ENCODE measurements around the gene AKR1E2.

Gene AKR1E2

DNA sequence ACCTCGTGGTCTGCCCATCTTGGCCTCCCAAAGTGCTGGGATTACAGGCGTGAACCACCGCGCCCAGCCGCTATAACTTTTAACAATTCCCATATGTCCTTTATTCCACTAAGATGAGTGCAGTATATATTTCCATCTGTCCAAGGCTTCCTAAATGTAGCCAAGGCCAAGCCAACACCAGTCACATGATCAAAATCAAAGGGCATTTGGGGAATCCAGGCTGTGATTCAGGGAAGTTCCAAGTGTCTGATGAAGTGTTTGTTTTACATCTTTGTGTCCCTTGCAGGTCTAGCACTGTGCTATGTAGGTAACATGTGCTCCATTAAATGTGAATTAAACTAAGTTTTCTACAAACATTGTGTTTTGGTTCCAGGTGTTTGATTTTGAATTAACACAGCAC is 20.8 kb downstream of the AKR1E2 start:
- Histone ChIP-seq H3K27me3 (ENCODE audit: insufficient read depth, low read length, poor library complexity) (peaks cover 11% of the 10 kb centered on the region), H3K4me1 (ENCODE audit: insufficient read depth, low read length) (peaks cover 4% of the 10 kb centered on the region; the same call in 1 of the 2 replicates), H3K27ac (ENCODE audit: low read length) (no peak overlapping the region), H3K9me3 (ENCODE audit: insufficient read depth, low read length, severe bottlenecking) (no peaks in the 10 kb centered on the region), H2AFZ (ENCODE audit: low read depth, low read length) (no peak overlapping the region), H3K4me3 (ENCODE audit: low read depth in 1 of 2, low read length in 2 of 2) (no peak overlapping the region), H4K20me1 (ENCODE audit: insufficient read depth, low read length) (no peaks in the 10 kb centered on the region), H3K4me2 (ENCODE audit: insufficient read depth, low read length) (no peak overlapping the region), H3K79me2 (ENCODE audit: insufficient read depth, low read length) (no peaks in the 10 kb centered on the region), H3K36me3 (ENCODE audit: insufficient read depth, low read length) (no peaks in the 10 kb centered on the region), H3K9ac (ENCODE audit: low read depth, low read length) (no peak overlapping the region)
- ATAC-seq (ENCODE audit: insufficient read depth, low read depth) (no peak), DNase-seq (no peak)
- TF ChIP-seq EZH2 (IDR thresholded peaks at IDR 0.05; ENCODE audit: borderline replicate concordance, low read depth, low read length, severe bottlenecking), result no peak
- TF ChIP-seq, protein P1, sequence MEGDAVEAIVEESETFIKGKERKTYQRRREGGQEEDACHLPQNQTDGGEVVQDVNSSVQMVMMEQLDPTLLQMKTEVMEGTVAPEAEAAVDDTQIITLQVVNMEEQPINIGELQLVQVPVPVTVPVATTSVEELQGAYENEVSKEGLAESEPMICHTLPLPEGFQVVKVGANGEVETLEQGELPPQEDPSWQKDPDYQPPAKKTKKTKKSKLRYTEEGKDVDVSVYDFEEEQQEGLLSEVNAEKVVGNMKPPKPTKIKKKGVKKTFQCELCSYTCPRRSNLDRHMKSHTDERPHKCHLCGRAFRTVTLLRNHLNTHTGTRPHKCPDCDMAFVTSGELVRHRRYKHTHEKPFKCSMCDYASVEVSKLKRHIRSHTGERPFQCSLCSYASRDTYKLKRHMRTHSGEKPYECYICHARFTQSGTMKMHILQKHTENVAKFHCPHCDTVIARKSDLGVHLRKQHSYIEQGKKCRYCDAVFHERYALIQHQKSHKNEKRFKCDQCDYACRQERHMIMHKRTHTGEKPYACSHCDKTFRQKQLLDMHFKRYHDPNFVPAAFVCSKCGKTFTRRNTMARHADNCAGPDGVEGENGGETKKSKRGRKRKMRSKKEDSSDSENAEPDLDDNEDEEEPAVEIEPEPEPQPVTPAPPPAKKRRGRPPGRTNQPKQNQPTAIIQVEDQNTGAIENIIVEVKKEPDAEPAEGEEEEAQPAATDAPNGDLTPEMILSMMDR (IDR thresholded peaks at IDR 0.05; ENCODE audit: borderline replicate concordance, extremely low read depth, low read length, poor library complexity, severe bottlenecking), result no peak

DNA sequence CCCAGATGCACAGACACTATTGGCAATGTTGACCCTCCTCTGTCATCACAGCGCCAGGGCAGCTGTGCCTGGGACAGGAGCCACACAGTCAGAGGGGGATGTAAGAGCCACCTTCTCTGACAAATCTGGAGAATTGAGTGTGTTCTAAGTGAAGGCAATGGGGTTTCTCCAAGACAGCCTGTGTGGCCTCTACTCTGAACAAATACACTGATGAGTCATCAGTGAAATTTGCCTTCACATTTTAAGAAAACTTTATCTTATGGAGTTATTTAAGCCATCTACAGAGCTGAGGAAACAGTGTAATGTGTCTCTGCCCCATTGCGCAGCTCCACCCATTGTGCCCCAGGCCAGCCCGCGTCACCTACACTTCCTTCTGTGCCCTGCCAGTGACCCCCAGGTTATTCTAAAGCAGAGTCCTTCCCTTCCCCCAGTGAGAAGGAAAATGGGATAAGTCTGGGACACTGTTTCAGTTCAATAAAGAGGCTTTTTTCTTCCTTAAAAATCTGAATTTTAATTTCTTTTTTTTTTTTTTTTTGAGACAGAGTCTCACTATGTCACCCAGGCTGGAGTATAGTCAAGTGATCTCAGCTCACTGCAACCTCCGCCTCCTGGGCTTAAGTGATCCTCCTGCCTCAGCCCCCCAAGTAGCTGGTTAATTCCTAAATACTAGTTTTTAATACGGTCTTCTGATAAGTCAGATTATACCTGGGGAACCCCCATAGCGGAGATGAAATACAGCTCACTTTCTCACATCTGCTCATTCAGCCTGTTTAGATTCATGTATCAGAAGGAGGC is 21.8 kb downstream of the AKR1E2 start:
- Histone ChIP-seq H3K27ac (ENCODE audit: low read length) (no peak overlapping the region), H3K4me2 (ENCODE audit: insufficient read depth, low read length) (no peak overlapping the region), H2AFZ (ENCODE audit: low read depth, low read length) (no peak overlapping the region), H3K4me1 (ENCODE audit: insufficient read depth, low read length) (peaks cover 4% of the 10 kb centered on the region; the same call in 1 of the 2 replicates), H3K27me3 (ENCODE audit: insufficient read depth, low read length, poor library complexity) (peaks cover 10% of the 10 kb centered on the region), H3K4me3 (ENCODE audit: low read depth in 1 of 2, low read length in 2 of 2) (no peak overlapping the region), H3K79me2 (ENCODE audit: insufficient read depth, low read length) (no peaks in the 10 kb centered on the region), H3K9me3 (ENCODE audit: insufficient read depth, low read length, severe bottlenecking) (no peaks in the 10 kb centered on the region), H3K9ac (ENCODE audit: low read depth, low read length) (no peak overlapping the region), H3K36me3 (ENCODE audit: insufficient read depth, low read length) (no peaks in the 10 kb centered on the region), H4K20me1 (ENCODE audit: insufficient read depth, low read length) (no peaks in the 10 kb centered on the region)
- no peak for ATAC-seq (ENCODE audit: insufficient read depth, low read depth)
- DNase-seq, result no peak
- TF ChIP-seq EZH2 (IDR thresholded peaks at IDR 0.05; ENCODE audit: borderline replicate concordance, low read depth, low read length, severe bottlenecking), result no peak
- TF ChIP-seq, protein P1 (IDR thresholded peaks at IDR 0.05; ENCODE audit: borderline replicate concordance, extremely low read depth, low read length, poor library complexity, severe bottlenecking), result no peak

DNA sequence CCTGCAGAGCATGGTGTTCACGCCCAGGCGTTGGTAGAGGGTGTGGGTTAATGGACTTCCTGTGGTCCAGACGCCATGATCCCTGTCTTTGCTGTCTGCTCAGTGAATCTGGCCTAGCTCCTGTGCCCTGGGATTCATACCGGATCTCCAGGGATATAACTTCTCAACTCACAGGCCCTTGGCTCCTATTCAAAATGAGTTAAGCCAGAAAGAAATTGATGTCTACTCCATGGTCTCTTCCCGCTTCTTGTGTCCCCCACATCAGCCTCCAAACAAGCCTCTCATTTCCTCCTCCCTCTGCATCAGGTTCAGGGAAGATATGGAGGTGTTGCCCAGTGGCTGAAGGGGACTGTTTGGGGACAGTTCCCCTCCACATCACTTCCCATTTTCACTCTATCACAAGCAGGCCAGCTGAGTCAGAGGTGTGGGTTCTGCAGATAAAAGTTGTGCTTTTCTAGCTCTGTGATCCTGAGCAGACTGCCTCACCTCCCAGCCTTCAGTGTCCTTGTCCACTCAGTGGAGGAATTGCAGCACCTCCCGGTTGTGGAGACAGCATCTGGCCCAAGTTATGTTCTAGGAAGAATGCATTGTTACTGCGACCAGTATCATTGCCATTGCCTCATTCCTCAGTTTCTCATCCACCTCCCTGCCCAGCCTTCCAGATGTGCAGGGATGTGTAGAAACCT is 22.5 kb downstream of the AKR1E2 start:
- Histone ChIP-seq H4K20me1 (ENCODE audit: insufficient read depth, low read length) (no peaks in the 10 kb centered on the region), H3K4me3 (ENCODE audit: low read depth in 1 of 2, low read length in 2 of 2) (no peak overlapping the region), H3K36me3 (ENCODE audit: insufficient read depth, low read length) (no peaks in the 10 kb centered on the region), H3K27me3 (ENCODE audit: insufficient read depth, low read length, poor library complexity) (peaks cover 10% of the 10 kb centered on the region), H3K4me2 (ENCODE audit: insufficient read depth, low read length) (no peak overlapping the region), H3K79me2 (ENCODE audit: insufficient read depth, low read length) (no peaks in the 10 kb centered on the region), H2AFZ (ENCODE audit: low read depth, low read length) (no peak overlapping the region), H3K9me3 (ENCODE audit: insufficient read depth, low read length, severe bottlenecking) (no peaks in the 10 kb centered on the region), H3K27ac (ENCODE audit: low read length) (no peak overlapping the region), H3K9ac (ENCODE audit: low read depth, low read length) (no peak overlapping the region), H3K4me1 (ENCODE audit: insufficient read depth, low read length) (peaks cover 4% of the 10 kb centered on the region; the same call in 1 of the 2 replicates)
- DNase-seq (no peak), ATAC-seq (ENCODE audit: insufficient read depth, low read depth) (no peak)
- TF ChIP-seq EZH2 (IDR thresholded peaks at IDR 0.05; ENCODE audit: borderline replicate concordance, low read depth, low read length, severe bottlenecking), result no peak
- TF ChIP-seq, protein P1 (IDR thresholded peaks at IDR 0.05; ENCODE audit: borderline replicate concordance, extremely low read depth, low read length, poor library complexity, severe bottlenecking), result no peak

Data from DND-41 (cell line).